Tibial nerve (tissue), 4 donors: Measurements from ENCODE around the gene TJP3. TPM values are rescaled to one million over a fixed set of nuclear protein-coding genes. Genes with fewer than 3 reads are reported as not detected.

Experiments
- DNase-seq, 2 donors: peaks; one replicate each; pipeline ENCODE4 v3.0.0-alpha.2; 2019; ENCODE audit warnings: low spot score in 2 of 2
- H3K27ac ChIP-seq, 4 donors: fragments of 200-600 bp; sonication (generic) in 3 of 4; one replicate each; pipeline ENCODE4 v1.5.1; 2017 to 2019; ENCODE audit warnings: mild to moderate bottlenecking in 1 of 4
- H3K27me3 ChIP-seq, 2 donors: fragments of 200-600 bp; sonication (generic) in 1 of 2; one replicate each; pipeline versions ENCODE4 v1.5.1 to v1.6.0; 2017 to 2019
- H3K36me3 ChIP-seq, 3 donors: fragments of 200-600 bp; sonication (generic); one replicate each; pipeline ENCODE4 v1.5.1; 2018 to 2019
- H3K4me1 ChIP-seq, 4 donors: fragments of 200-600 bp; sonication (generic) in 3 of 4; one replicate each; pipeline ENCODE4 v1.5.1; 2017 to 2019
- H3K4me3 ChIP-seq, 4 donors: fragments of 200-600 bp; sonication (generic) in 3 of 4; one replicate each; pipeline ENCODE4 v1.5.1; 2017 to 2019; ENCODE audit warnings: mild to moderate bottlenecking in 1 of 4, moderate library complexity in 1 of 4
- H3K9me3 ChIP-seq, 4 donors: fragments of 200-600 bp; sonication (generic) in 3 of 4; one replicate each; pipeline ENCODE4 v1.5.1; 2017 to 2019
- EP300 ChIP-seq, 2 donors: sonication (generic); formaldehyde crosslinking; IDR thresholded peaks; one replicate each; pipeline ENCODE4 v1.6.1; 2017; ENCODE audit warnings: antibody characterized with exemption in 2 of 2, mild to moderate bottlenecking in 1 of 2
- POLR2A ChIP-seq, 2 donors: fragments of 450-650 bp; IDR thresholded peaks; one replicate each; pipeline ENCODE4 v1.6.1; 2017; ENCODE audit warnings: antibody characterized with exemption in 2 of 2, mild to moderate bottlenecking in 2 of 2, moderate library complexity in 2 of 2
- WGBS, 2 donors: methylation state at CpG; one replicate each; pipeline ENCODE4 v1.1.5; 2018; 5-methylcytosine and 5-hydroxymethylcytosine counted together
- total RNA-seq, 4 donors: library from RNA; depleted of rRNA; stranded (reverse); fragments of >200 nt; gene quantifications; one replicate each; pipeline ENCODE4 v1.1.0, GENCODE V29; 2016
- TF ChIP-seq, protein P1 (sequence below), 5 experiments: fragments of 200-600 bp in 3 of 5; fragments of 450-650 bp in 2 of 5; sonication (generic) in 3 of 5; IDR thresholded peaks; one replicate each; pipeline ENCODE4 v1.5.1; 2016 to 2019; ENCODE audit warnings: antibody characterized with exemption in 5 of 5, mild to moderate bottlenecking in 3 of 5, moderate library complexity in 2 of 5

Gene TJP3
- total RNA-seq, 4 donors from 2014 or later = 0.21 to 0.90 (median 0.22) TPM; not detected in 1

DNA sequence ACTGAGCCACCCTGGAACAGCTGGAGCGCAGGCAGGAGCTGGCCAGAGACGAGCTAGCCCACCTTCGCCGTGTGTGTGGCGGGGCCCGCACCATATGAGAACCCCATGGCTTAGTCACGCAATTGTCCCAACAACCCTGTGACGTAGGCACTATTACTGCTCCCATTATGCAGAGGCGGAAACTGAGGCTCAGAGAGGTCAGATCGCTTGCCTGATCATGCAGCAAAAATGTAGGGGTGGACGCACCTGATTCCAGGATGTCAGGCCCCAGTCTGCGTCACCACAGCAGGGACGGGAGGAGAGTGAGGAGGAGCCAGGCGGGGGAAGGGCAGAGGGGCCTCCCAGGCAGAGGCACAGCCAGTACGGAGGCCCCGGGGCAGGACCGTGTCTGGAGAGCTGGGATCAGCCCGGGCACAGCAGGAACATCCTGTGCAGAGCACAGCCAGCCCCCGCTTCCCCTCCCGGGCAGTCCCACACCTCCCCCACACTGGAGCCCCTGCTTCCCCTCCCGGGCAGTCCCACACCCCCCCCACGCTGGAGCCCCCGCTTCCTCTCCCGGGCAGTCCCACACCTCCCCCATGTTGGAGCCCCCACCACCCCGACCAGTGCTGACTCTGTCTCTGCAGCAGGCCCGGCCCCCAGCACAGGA lies 24.7 kb upstream of the TJP3 start:
- Histone ChIP-seq H3K27ac (no peak overlapping the region), H3K4me3 (no peak overlapping the region), H3K9me3 (peaks cover 0 to 8% (median 0%) of the 10 kb centered on the region in 4 donors), H3K27me3 (no peaks in the 10 kb centered on the region), H3K4me1 (peaks cover 0 to 32% (median 3%) of the 10 kb centered on the region in 4 donors), H3K36me3 (peaks cover 0 to 33% (median 6%) of the 10 kb centered on the region in 3 donors)
- 63 to 64% methylated on average over 24 to 26 of the region's 26 CpGs for WGBS, 2 donors
- TF ChIP-seq, protein P1, sequence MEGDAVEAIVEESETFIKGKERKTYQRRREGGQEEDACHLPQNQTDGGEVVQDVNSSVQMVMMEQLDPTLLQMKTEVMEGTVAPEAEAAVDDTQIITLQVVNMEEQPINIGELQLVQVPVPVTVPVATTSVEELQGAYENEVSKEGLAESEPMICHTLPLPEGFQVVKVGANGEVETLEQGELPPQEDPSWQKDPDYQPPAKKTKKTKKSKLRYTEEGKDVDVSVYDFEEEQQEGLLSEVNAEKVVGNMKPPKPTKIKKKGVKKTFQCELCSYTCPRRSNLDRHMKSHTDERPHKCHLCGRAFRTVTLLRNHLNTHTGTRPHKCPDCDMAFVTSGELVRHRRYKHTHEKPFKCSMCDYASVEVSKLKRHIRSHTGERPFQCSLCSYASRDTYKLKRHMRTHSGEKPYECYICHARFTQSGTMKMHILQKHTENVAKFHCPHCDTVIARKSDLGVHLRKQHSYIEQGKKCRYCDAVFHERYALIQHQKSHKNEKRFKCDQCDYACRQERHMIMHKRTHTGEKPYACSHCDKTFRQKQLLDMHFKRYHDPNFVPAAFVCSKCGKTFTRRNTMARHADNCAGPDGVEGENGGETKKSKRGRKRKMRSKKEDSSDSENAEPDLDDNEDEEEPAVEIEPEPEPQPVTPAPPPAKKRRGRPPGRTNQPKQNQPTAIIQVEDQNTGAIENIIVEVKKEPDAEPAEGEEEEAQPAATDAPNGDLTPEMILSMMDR (IDR thresholded peaks at IDR 0.05) = no peak
- TF ChIP-seq EP300 (IDR thresholded peaks at IDR 0.05) = no peak
- no peak for TF ChIP-seq POLR2A (IDR thresholded peaks at IDR 0.05)
- no peak for DNase-seq

DNA sequence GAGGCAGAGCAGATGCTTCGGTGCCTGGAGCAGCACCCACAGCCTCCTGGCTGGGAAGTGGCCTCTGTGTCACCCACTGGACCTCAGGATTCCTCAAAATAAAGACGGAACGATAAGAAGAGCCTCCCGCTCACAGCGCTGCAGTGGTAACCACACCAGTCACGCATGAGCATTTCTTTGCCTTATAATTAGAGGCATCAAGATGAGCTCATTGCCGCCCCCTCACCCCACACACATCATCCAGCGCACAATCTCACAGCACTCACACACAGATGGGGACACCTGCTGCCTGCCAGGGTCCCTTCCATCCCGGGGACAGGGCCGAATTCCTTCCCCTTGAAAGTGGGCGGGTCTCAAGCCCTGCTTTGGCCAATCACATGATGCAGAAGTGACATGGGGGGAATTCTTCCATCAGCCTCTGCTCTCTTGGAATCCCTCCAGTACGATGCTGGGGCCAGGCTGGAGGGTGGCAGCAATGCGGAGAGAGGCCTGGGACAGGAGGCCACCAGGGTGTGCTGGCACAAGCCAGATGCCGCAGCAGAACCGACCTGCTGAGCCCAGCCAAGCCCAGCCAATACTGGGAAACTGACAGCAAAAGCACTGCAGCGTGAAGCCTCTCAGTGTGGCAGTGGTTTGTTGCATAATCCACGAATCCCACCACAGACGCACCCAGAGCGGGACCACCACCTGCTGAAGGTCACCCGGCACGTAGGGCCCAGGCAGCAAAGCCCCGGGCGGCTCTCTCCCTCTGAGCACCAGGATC lies 23.9 kb upstream of the TJP3 start:
- TF ChIP-seq EP300 (IDR thresholded peaks at IDR 0.05) (no peak), POLR2A (IDR thresholded peaks at IDR 0.05) (no peak)
- TF ChIP-seq, protein P1 (IDR thresholded peaks at IDR 0.05) = no peak
- no peak overlapping the region for H3K4me3 ChIP-seq
- DNase-seq = no peak
- H3K27ac ChIP-seq = no peak overlapping the region
- H3K27me3 ChIP-seq = no peaks in the 10 kb centered on the region
- H3K9me3 ChIP-seq = peaks cover 0 to 8% (median 0%) of the 10 kb centered on the region in 4 donors
- WGBS, 2 donors = 90 to 93% methylated on average over 23 of the region's 23 CpGs
- H3K4me1 ChIP-seq = peaks cover 0 to 37% (median 3%) of the 10 kb centered on the region in 4 donors
- peaks cover 0 to 33% (median 6%) of the 10 kb centered on the region in 3 donors for H3K36me3 ChIP-seq

DNA sequence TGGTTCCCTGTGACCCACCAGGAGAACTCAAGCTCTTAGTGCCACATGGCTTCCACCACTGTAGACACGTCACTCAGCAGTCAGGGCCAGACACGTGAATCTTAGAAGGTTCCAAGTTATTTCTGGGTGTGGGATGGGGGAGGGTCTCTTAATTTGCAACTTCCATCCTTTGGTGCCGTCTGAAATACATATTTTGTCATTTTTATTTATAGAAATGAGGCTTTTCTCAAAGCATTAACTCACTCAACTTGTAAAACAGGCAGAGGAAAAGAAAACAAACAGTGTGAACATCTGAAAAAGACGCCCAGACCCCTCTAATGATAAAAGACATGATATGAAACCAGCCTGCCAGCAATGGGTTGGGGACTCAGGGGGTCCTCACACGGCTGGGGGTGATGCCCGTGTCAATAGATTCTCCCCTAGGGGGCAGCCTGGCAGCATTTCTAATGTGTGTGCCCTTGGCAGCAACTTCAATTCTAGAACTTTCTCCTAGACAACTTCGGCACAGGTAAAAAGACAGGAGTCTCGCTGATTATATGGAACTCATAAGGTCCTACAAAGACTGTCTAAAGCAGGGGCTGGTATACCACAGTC lies 23.3 kb upstream of the TJP3 start:
- no peak overlapping the region for H3K4me3 ChIP-seq
- peaks cover 0 to 28% (median 6%) of the 10 kb centered on the region in 3 donors for H3K36me3 ChIP-seq
- WGBS, 2 donors = 86 to 88% methylated on average over 8 of the region's 8 CpGs
- H3K27ac ChIP-seq = no peak overlapping the region
- TF ChIP-seq EP300 (IDR thresholded peaks at IDR 0.05) (no peak), POLR2A (IDR thresholded peaks at IDR 0.05) (no peak)
- TF ChIP-seq, protein P1 (IDR thresholded peaks at IDR 0.05) = no peak
- H3K4me1 ChIP-seq = peaks cover 0 to 37% (median 3%) of the 10 kb centered on the region in 4 donors
- peaks cover 0 to 8% (median 0%) of the 10 kb centered on the region in 4 donors for H3K9me3 ChIP-seq
- DNase-seq = no peak
- no peaks in the 10 kb centered on the region for H3K27me3 ChIP-seq

DNA sequence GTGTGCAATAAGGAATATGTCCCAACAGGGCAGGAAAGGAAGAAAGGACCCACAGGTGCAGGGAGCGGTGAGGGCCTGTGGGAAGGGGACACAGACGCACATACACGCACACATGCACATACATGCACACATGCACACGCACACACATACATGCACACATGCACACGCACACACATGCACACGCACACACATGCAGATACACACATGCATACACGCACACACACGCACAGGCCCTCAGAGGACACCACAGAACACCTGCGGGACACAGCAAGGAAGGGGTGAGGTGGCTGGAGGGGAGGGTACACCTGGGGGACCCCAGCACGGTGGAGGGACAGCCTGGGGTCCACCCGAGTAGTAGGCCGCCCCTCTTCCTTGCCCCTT lies 20.8 kb upstream of the TJP3 start:
- DNase-seq = no peak
- TF ChIP-seq POLR2A (IDR thresholded peaks at IDR 0.05) = no peak
- TF ChIP-seq, protein P1 (IDR thresholded peaks at IDR 0.05) = no peak
- TF ChIP-seq EP300 (IDR thresholded peaks at IDR 0.05) = no peak
- WGBS, 2 donors = 78 to 80% methylated on average over 6 to 12 of the region's 12 CpGs
- Histone ChIP-seq H3K36me3 (peaks cover 0 to 41% (median 6%) of the 10 kb centered on the region in 3 donors), H3K4me1 (peaks cover 0 to 36% (median 3%) of the 10 kb centered on the region in 4 donors), H3K9me3 (peaks cover 0 to 8% (median 0%) of the 10 kb centered on the region in 4 donors), H3K4me3 (peak overlapping the region in 1 of 4 donors; percentile 45), H3K27ac (peak overlapping the region in 1 of 4 donors; percentile 71), H3K27me3 (no peaks in the 10 kb centered on the region)
